ENCODE results near the gene PON1.

The PON1 gene

GRCh38 chr7:95263785-95264362 lies 60.5 kb downstream of the PON1 start:
- no peak for DNase-seq (ENCODE audit: extremely low read depth in 1 of 2, low read depth in 1 of 2)

- no peak for DNase-seq (ENCODE audit: extremely low read depth in 1 of 2, low read depth in 1 of 2)
These were observed 61.5 kb downstream of the PON1 start for GRCh38 chr7:95262875-95263274.

GRCh38 chr7:95261895-95262415 lies 62.4 kb downstream of the PON1 start:
- DNase-seq (ENCODE audit: extremely low read depth in 1 of 2, low read depth in 1 of 2): no peak

GRCh38 chr7:95255691-95256090 lies 68.6 kb downstream of the PON1 start:
- no peak for DNase-seq (ENCODE audit: extremely low read depth in 1 of 2, low read depth in 1 of 2)

- DNase-seq (ENCODE audit: extremely low read depth in 1 of 2, low read depth in 1 of 2): no peak
These were observed 70.3 kb downstream of the PON1 start for GRCh38 chr7:95253986-95254385.

- no peak for DNase-seq (ENCODE audit: extremely low read depth in 1 of 2, low read depth in 1 of 2)
These were observed 72.4 kb downstream of the PON1 start for GRCh38 chr7:95251966-95252365.

GRCh38 chr7:95250571-95250970 lies 73.8 kb downstream of the PON1 start:
- DNase-seq (ENCODE audit: extremely low read depth in 1 of 2, low read depth in 1 of 2): no peak
